ENCODE data around the gene TMEM107.
A peak's percentile ranks its signal among the peaks of the same experiment; 100 is the strongest.

Gene TMEM107

GRCh38 chr17:8148560-8148959 is 27.6 kb downstream of the TMEM107 start:
- no peak for DNase-seq

- no peak for DNase-seq
These were observed 28.3 kb downstream of the TMEM107 start for GRCh38 chr17:8147805-8148404.

GRCh38 chr17:8147141-8147804 is 28.9 kb downstream of the TMEM107 start:
- no peak for DNase-seq

GRCh38 chr17:8146381-8147140 is 29.6 kb downstream of the TMEM107 start:
- DNase-seq, result no peak

- DNase-seq, result no peak
These were observed 30.4 kb downstream of the TMEM107 start for GRCh38 chr17:8145811-8146210.

- no peak for DNase-seq
These were observed 31.6 kb downstream of the TMEM107 start for GRCh38 chr17:8144401-8145231.

GRCh38 chr17:8143581-8144400 is 32.4 kb downstream of the TMEM107 start:
- DNase-seq, result no peak

- no peak for DNase-seq
These were observed 33.1 kb downstream of the TMEM107 start for GRCh38 chr17:8142887-8143580.

- no peak for DNase-seq
These were observed 33.9 kb downstream of the TMEM107 start for GRCh38 chr17:8142158-8142886.

GRCh38 chr17:8141741-8142140 is 34.4 kb downstream of the TMEM107 start:
- no peak for DNase-seq

GRCh38 chr17:8141045-8141444 is 35.1 kb downstream of the TMEM107 start:
- DNase-seq, result no peak

- no peak for DNase-seq
These were observed 35.8 kb downstream of the TMEM107 start for GRCh38 chr17:8140065-8141029.

- DNase-seq, result peak; percentile 94 to 97
These were observed 37.4 kb downstream of the TMEM107 start for GRCh38 chr17:8138672-8139371.

GRCh38 chr17:8138374-8138671 is 37.9 kb downstream of the TMEM107 start:
- no peak for DNase-seq

- no peak for DNase-seq
These were observed 38.4 kb downstream of the TMEM107 start for GRCh38 chr17:8137645-8138373.

- no peak for DNase-seq
These were observed 42.2 kb downstream of the TMEM107 start for GRCh38 chr17:8133941-8134340.

GRCh38 chr17:8133399-8133798 is 42.8 kb downstream of the TMEM107 start:
- DNase-seq, result no peak

GRCh38 chr17:8131844-8132441 is 44.2 kb downstream of the TMEM107 start:
- DNase-seq, result no peak

Data from SW 1271 (cell line).